Measurements from ENCODE around the gene CALML4.
"Not testable (repeated sequence)": the region's sequence is repeated elsewhere in the genome, so short reads cannot be mapped to it uniquely, and the experiment has no call there.

CALML4 gene

GRCh38 chr15:68224546-68225250, 19.6 kb upstream of the CALML4 start:
- DNase-seq, result no peak

GRCh38 chr15:68224108-68224507, 19.0 kb upstream of the CALML4 start:
- no peak for DNase-seq

- no peak for DNase-seq
Measured at GRCh38 chr15:68223171-68223570, 18.0 kb upstream of the CALML4 start.

GRCh38 chr15:68222432-68222743, 17.3 kb upstream of the CALML4 start:
- not testable (repeated sequence) for DNase-seq

GRCh38 chr15:68221530-68222431, 16.6 kb upstream of the CALML4 start:
- DNase-seq, result not testable (repeated sequence)

DNA sequence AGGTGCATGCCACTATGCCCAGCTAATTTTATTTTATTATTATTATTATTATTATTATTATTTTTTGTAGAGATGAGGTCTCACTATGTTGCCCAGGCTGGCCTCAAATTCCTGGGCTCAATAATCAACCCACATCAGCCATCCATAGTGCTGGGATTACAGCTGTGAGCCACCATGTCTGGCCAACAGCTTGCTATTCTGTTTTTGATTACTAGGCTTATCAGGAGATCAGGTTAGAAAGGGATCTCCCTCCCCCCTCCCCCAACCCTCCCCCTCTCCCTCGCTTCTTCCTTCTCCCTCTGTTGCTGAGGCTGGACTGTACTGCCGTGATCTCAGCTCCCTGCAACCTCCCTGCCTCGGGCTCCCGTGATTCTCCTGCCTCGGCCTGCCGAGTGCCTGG, 15.8 kb upstream of the CALML4 start:
- DNase-seq, result no peak

- no peak for DNase-seq
Measured at GRCh38 chr15:68220489-68220888, 15.4 kb upstream of the CALML4 start.

- DNase-seq, result no peak
Measured at GRCh38 chr15:68218847-68219798, 14.0 kb upstream of the CALML4 start.

GRCh38 chr15:68218331-68218730, 13.2 kb upstream of the CALML4 start:
- no peak for DNase-seq

- no peak for DNase-seq
Measured at GRCh38 chr15:68217341-68217740, 12.2 kb upstream of the CALML4 start.

DNA sequence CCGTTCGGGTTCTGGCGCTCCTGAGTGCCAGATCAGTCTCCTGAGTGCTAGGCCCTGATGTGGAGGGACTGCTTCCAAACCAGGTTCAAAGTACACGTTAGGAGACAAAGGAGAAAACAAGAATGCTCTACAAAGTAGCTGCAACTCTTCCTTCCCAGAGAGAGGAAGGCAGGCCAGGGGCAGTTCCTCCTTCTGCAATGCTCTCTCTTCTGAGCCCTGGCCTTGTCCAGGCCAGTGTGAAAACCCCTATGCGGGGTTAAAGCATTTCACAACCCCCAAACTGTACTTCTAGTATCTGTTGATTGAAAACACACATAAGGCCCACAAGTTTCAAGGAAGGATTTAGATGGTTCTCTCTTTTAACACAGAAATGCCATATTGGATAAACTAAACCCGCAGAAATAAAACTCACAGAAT, 9.7 kb upstream of the CALML4 start:
- DNase-seq, result no peak

GRCh38 chr15:68213991-68214837, 9.1 kb upstream of the CALML4 start:
- DNase-seq, result no peak

DNA sequence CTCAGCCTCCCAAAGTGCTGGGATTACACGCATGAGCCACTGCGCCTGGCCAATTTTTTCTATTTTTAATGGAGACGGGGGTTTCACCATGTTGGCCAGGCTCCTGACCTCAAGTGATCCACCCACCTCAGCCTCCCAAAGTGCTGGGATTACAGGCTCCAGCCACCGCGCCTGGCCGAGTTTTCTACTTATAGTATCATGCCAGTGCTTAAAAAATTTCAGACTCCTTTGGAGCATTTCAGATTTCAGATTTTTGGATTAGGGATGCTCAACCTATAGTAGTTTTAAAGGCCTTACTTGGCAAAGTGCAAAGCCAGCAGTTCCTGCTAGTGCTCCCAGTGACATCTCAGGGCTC, 8.3 kb upstream of the CALML4 start:
- DNase-seq, result not testable (repeated sequence)

DNA sequence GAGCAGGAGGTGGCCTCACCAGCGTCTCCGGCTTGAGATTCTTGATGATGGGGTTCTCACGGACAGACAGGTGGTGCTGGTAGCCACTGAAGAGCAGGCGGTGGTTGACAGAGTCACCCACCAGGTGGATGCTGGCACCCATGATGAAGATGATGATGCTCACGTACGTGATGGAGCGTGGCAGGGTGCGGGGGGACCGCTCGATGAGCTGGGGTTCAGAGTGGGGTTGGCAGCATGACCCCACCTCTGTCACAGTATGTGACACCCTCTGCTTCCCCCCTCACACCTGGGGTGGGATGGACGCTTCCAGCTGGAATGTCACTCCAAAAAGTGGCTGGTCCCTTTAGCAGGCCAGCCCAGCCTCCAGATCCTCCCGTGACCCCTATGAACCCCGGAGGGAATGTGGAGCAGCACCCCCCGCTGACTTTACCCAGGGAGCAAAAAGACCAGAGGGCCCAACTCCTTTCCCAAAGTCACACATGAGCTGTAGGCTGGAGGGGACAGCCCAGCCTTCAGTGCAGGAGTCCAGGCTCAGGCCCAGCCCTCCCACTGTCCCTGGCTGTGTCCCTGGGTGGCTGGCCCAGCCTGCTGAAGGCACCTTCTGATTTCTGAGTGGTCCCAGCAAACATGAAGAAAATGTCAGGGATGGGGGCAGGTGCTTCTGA, 6.7 kb upstream of the CALML4 start:
- no peak for DNase-seq

DNA sequence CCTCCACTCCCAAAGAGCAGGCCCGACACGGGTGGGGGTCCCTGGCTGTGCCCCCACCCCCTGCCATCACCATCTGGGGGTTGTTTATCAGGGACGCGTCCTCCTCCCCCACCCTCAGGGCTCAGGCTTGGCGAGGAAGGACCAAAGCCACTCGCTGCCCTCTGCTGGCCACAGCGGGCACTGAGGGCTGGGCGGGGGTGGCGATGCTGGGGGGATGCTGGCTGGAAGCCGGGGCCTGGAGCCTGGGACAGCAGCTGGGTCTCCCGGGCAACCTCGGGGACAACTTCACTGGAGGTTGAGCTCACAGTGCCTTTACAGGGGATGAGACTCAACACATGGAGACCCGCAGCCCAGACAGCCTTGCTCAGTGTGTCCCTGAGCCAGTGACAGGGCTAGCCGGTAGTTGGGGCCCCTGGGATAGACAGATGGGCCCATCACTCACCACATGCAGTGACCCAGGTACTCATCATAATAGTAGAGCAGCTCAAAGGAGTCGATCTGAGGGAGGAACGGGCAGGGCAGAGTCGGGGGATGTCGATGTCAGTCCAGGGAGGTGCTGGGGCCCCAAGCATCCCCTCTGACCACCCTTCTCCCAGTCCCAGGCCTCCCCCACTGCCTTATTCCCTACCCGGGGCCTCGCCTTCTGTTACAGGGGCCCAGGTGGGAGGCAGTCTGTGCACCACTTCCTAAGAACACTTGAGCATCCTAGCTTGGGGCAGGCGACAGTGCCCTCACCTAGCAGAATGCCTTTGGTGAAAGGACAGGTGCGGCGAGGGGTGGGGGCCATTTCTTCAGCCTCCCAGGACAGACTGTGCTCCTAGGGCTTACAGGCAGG, 5.9 kb upstream of the CALML4 start:
- peak; percentile 36 to 66 for DNase-seq

GRCh38 chr15:68210409-68210756, 5.3 kb upstream of the CALML4 start:
- DNase-seq, result no peak

DNA sequence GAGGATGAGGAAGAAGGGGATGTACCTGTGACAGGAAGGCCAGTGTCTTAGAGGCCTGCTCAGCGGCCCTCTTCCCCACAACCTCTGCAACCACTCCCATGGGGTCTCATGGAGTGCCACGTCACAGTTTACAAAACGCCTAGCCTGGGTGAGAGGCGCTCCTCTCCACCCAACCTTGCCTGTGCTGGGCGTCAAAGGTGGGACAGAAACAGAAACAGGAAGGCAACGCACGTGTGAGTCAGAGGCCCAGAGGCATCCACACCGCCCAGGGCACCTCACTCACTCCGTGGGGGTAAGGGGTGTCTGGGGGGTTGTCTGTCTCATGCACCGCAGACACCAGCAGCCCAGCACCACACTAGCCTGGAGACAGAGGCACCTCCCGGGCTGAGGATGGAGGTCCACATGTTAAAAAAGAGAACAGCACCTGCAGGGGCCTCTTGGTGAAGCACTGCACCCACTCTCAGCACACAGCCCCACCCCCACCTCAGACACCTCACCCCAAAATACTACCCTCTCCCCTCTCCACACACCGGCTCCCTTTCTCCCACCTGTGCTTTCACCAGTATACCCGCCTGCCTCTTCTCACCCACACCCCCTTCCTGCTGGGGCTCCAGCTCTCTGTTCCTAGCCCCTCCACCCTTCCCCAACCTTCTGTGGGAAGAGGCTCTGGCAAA, 4.7 kb upstream of the CALML4 start:
- no peak for DNase-seq

- no peak for DNase-seq
Measured at GRCh38 chr15:68209272-68209671, 4.1 kb upstream of the CALML4 start.

DNA sequence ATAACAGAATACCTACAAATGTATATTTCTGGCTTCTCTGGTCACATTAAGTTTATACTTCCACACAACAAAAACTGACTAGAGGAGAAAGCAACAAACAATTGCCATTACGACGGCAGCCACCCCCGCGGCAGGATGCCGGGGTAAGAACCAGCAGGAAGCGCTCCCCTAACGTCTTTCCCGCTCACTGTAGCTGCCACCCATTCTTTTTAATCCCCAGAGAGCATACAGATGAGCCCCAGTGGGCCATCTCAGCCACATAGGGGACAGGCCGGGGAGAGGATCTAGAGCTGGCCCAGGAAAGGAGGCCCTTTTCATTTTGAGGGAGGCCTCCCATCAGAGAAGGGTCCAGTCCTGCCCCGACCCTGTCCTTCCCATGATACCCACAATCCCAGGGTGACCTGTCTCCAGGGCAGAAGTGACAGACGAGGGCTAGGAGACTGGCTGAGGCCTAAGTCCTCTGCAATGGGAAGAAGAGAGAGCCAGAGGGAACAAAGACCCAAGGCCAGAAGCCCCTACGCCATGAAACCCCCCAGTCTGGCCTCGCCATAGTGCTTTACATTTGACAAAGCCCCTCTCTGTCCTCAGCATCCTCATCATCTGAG, 3.6 kb upstream of the CALML4 start:
- no peak for DNase-seq

- DNase-seq, result no peak
Measured at GRCh38 chr15:68208136-68208535, 3.0 kb upstream of the CALML4 start.

Data from NCI-H446 (cell line).